ENCODE results near the gene WDR1. TPM values are rescaled to one million over a fixed set of nuclear protein-coding genes. Genes with fewer than 3 reads are reported as not detected.

WDR1 gene
- total and polyA plus RNA-seq, 10 of the 15 experiments (the other 5 are each of a cell fraction or from before 2014, with no cell fraction given) = 28.5 to 397 (median 290) TPM

- no peak for DNase-seq (ENCODE audit: low read depth, low spot score)
- in situ Hi-C loops (cut with MboI) = no loop called here
- intact Hi-C loops (cut with micrococcal nuclease; ENCODE audit: unreplicated experiment) = no loop called here
- CTCF ChIA-PET = no interaction called here
- H3K4me3 ChIP-seq = no peak overlapping the region
- BruUV-seq (replicated peaks) = no TSS peak
- no peak overlapping the region for H2AFZ ChIP-seq (ENCODE audit: control insufficient read depth, low read depth, low read length)
- H3K27ac ChIP-seq (ENCODE audit: control insufficient read depth, insufficient read depth) = no peak overlapping the region
- H4K20me1 ChIP-seq (ENCODE audit: control insufficient read depth, insufficient read depth) = peaks cover 3% of the 10 kb centered on the region; the same call in 1 of the 2 replicates
- SMC1A ChIA-PET (ENCODE audit: uncharacterized antibody, unreplicated experiment) = no interaction called here
- H3K79me2 ChIP-seq (ENCODE audit: control insufficient read depth, insufficient read depth, low read length) = no peaks in the 10 kb centered on the region
- ATAC-seq = no peak
- H3K4me1 ChIP-seq (ENCODE audit: control insufficient read depth, insufficient read depth, low read length) = no peaks in the 10 kb centered on the region
- peak; percentile 51; the same call in 1 of the 2 replicates for TF ChIP-seq POLR2A (IDR thresholded peaks at IDR 0.05; ENCODE audit: low read depth, low read length)
- no peak for TF ChIP-seq NR2C1 (IDR thresholded peaks at IDR 0.05)
- TF ChIP-seq TBL1XR1 (IDR thresholded peaks at IDR 0.05; ENCODE audit: low read depth, low read length) = no peak
- TF ChIP-seq SIN3A (IDR thresholded peaks at IDR 0.05; ENCODE audit: low read depth, low read length) = no peak
- no peak for FAIRE-seq
- no peaks in the 10 kb centered on the region for H3K9me3 ChIP-seq (replicated peaks; ENCODE audit: control insufficient read depth, insufficient read depth, low read length)
- H3K27me3 ChIP-seq (replicated peaks in 1 of 2; ENCODE audit: control insufficient read depth in 2 of 2, insufficient read depth in 2 of 2, low read length in 1 of 2) = no peaks in the 10 kb centered on the region
- H3K9ac ChIP-seq (ENCODE audit: control insufficient read depth, insufficient read depth, low read length) = no peak overlapping the region
- H3K36me3 ChIP-seq (ENCODE audit: control insufficient read depth in 2 of 2, insufficient read depth in 2 of 2, low read length in 1 of 2) = peaks cover 73 to 79% of the 10 kb centered on the region in 2 experiments
- RAD21 ChIA-PET (ENCODE audit: unreplicated experiment) = no interaction called here
- 94% methylated on average over 12 of the region's 12 CpGs for WGBS (ENCODE audit: insufficient coverage, insufficient replicate concordance, low lambda C conversion rate, missing lambda C conversion rate)
- no peak overlapping the region for H3K4me2 ChIP-seq (ENCODE audit: control insufficient read depth, insufficient read depth)
- POLR2A ChIA-PET = no interaction called here
Observed at GRCh38 chr4:10083331-10083771, 33.2 kb downstream of the WDR1 start.

GRCh38 chr4:10082459-10083272 lies 33.9 kb downstream of the WDR1 start:
- TF ChIP-seq POLR2AphosphoS5 (IDR thresholded peaks at IDR 0.05; ENCODE audit: low read length) (peak; percentile 47; the same call in 1 of the 2 replicates), KLF5 (IDR thresholded peaks at IDR 0.05; ENCODE audit: partially characterized antibody) (no peak)
- DNase-seq (ENCODE audit: low read depth, low spot score) (no peak), ATAC-seq (no peak), FAIRE-seq (no peak)
- ChIA-PET POLR2A (no interaction called here), CTCF (interaction anchor here (0.6 kb wide), 1 partner anchor 184 kb away, joined by 3 read pairs; no protein-coding TSS in a partner anchor), RAD21 (ENCODE audit: unreplicated experiment) (no interaction called here), SMC1A (ENCODE audit: uncharacterized antibody, unreplicated experiment) (no interaction called here)
- Histone ChIP-seq H3K9me3 (replicated peaks; ENCODE audit: control insufficient read depth, insufficient read depth, low read length) (no peaks in the 10 kb centered on the region), H3K4me3 (no peak overlapping the region), H3K9ac (ENCODE audit: control insufficient read depth, insufficient read depth, low read length) (no peak overlapping the region), H3K4me2 (ENCODE audit: control insufficient read depth, insufficient read depth) (no peak overlapping the region), H3K27me3 (replicated peaks in 1 of 2; ENCODE audit: control insufficient read depth in 2 of 2, insufficient read depth in 2 of 2, low read length in 1 of 2) (no peaks in the 10 kb centered on the region), H3K36me3 (ENCODE audit: control insufficient read depth in 2 of 2, insufficient read depth in 2 of 2, low read length in 1 of 2) (peaks cover 67 to 80% of the 10 kb centered on the region in 2 experiments), H3K79me2 (ENCODE audit: control insufficient read depth, insufficient read depth, low read length) (no peaks in the 10 kb centered on the region), H2AFZ (ENCODE audit: control insufficient read depth, low read depth, low read length) (no peak overlapping the region), H4K20me1 (ENCODE audit: control insufficient read depth, insufficient read depth) (peaks cover 3% of the 10 kb centered on the region; the same call in 1 of the 2 replicates), H3K27ac (ENCODE audit: control insufficient read depth, insufficient read depth) (no peak overlapping the region), H3K4me1 (ENCODE audit: control insufficient read depth, insufficient read depth, low read length) (no peaks in the 10 kb centered on the region)
- intact Hi-C loops (cut with micrococcal nuclease; ENCODE audit: unreplicated experiment) (no loop called here), in situ Hi-C loops (cut with MboI) (no loop called here)
- BruUV-seq (replicated peaks) = no TSS peak
- 98% methylated on average over 20 of the region's 20 CpGs for WGBS (ENCODE audit: insufficient coverage, insufficient replicate concordance, low lambda C conversion rate, missing lambda C conversion rate)

Measured in GM12878 (cell line).